ENCODE results near the gene SETD7.

SETD7 gene

DNA sequence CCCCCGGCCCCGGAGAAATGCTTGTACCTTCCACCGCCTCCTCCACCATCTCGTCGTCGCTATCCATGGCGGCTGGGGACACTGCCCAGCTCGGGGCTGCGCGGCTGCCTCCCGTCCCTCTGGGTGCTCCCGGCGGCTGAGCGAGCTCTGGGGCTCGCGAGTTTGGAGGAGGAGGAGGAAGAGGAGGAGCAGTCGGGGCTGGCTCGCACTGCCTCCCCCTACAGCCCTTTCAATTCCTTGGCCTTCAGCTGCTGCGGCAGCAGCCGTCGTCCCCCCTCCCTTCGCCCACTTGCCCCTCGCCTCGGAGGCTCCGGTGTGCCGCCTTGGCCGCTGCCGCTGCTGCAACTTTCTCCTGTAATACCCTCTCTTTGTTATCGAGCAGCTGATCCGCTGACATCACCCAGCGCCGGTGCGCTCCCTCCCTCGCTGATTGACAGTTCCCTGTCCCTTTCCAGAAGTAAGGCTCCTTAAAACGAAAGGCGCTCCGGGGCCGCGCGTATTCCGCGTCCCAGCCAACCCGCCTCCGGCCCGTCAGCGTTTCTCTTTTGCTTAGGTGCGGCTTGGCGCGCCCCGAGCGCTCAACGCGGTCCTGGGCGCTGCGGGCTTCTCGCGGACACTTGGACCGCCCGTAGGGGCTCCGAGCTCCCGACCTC lies at the start of gene SETD7:
TSS of gene SETD7 (minus strand) at position 149 of the 653 bp plus-strand sequence. CDS start at position 67, 82 bp downstream.
- peak; percentile 79 for DNase-seq (ENCODE audit: low spot score)

DNA sequence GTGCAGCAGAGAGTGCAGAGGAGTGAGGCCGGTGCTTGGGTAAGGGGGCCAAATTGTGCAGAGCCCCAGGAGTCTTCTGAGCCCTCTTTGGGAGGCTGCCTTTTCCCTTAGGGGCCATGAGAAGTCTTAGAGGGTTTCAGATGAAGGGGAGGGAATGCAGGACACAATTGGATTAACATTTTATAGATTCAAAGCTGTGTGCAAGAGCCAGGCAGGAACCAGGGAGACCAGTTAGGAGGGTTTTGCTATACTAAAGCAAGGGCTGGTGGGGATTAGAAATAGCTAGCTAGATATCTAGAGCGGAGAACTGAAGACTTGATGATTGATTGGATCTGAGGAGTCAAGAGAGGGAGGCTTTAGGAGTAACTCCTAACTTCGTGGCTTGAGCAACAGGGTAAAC lies 49.5 kb upstream of the SETD7 start:
- DNase-seq (ENCODE audit: low spot score) = no peak

DNA sequence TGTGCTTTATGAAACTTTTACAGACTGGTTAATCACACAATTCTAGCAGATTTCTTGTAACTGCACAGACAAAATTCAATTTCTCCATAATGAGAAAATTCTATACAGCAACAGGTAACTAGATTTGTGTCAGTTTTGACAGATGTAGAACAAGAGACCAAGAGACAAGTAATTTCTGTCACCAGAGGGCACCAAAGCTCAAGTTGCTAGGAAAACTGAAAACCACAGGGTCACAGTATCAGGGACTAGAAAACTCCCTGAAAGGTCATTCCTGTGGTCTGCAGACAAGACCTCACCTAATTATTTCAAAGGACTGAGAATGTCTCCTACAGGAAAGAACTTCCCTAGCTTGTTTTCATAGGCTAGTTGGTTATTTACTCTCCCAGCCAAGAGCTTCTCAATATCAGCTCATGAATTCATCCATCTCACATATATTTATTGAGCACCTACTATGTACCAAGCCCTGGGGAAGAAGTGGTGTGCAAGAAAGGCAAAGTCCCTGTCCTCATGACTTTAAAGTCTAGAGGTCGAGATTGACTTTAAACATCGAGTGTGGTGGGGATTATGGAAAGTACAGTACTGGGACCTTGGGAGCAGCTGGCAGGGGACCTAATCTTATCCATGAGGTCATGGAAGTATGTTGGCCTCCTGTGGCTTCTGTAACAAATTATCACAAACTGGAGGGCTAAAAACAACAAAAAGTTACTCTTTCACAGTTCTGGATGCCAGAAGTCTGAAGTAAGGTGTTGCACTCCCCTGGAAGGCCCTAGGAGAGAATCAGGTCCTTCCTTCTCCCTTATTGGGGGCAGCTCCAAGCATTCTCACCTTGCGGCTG lies 47.8 kb upstream of the SETD7 start:
- DNase-seq (ENCODE audit: low spot score) = peak; percentile 91

DNA sequence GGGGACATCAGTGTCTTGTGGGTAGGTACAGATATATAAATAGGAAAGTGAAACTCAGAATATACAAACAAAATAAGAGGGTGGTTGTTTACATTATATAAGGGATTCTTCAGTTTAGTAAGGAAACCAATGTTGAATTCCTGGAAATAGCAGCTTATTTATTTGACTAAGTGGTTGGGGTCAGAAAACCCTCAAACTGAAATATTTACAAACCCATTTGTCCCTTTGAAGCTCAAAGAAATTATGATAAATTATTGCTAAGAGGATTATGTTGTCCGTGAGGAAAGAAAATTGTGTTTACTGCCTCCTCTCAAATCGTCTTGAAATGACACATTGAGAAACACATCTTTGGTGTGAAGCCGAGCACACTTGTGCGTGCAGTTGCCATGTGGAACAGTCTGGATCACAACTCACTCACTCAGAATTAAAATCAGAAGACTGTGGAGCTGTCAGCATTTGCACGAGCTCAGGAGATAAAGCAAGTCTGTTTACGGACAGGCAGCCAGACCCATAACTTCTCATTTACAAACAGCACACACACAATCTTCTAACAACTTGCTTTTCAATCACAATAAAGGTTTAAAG lies 46.8 kb upstream of the SETD7 start:
- DNase-seq (ENCODE audit: low spot score) = peak; percentile 24

DNA sequence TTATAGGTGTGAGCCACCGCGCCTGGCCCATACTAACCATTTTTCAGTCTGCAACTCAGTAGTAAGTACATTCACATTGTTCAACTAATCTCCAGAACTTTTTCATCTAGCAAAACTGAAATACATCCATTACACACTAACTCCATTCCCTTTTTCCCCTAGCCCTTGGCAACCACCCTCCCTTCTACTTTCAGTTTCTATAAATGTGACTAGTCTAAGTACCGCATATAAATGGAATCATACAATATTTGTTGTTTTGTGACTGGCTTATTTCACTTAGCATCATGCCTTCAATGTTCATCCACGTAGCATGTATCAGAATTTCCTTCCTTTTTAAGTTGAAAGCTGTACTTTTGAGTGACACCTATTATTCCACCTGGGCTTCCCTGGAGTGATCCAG lies 44.6 kb upstream of the SETD7 start:
- DNase-seq (ENCODE audit: low spot score) = no peak

DNA sequence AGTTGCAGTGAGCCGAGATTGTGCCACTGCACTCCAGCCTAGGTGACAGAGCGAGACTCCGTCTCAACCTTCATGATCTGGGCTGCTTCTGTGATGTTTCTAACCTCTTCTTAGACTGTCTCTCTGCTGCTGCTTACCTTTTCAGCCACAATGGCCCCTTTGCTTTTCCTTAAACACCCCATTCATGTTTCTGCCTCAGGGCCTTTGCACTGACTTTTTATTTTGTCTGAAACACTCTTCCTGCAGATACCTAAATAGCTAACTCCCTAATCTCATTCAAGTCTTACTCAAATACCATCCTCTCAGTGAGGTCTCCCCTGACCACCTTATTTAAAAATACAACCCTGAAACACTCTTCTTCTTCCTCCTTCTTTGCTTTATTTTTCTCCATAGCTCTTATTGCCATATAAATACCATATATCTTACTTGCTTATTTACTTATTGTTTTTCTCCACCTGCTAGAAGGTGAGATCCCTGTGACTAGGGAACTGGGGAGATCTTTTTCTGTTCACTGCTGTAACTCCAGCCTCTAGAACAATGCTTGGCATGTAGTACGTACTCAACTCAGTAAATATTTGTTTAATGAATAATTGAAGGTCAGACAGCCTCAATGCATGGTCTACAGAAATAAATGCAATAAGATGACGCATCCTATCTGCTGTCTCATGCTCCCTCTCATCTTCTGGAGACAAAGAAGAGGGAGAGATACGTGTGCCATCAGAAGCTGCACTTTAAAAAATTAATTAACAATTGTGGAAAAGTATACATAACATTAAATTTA lies 43.8 kb upstream of the SETD7 start:
- no peak for DNase-seq (ENCODE audit: low spot score)

DNA sequence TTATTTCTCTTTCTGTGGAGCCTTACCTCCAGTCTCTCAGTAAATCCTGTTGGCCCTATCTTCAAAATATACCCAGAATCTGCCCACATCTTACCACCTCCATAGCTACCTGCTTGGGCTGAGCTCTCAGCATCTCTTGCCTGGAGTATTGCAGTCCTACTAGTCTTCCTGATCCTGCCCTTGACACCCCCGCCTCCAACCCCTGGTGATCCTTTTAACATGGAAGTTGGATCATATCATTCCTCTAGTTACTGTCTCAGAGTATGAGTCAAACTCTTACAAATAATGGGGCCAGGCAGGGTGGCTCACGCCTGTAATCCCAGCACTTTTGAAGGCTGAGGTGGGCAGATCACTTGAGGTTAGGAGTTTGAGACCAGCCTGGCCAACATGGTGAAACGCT lies 43.1 kb upstream of the SETD7 start:
- no peak for DNase-seq (ENCODE audit: low spot score)

DNA sequence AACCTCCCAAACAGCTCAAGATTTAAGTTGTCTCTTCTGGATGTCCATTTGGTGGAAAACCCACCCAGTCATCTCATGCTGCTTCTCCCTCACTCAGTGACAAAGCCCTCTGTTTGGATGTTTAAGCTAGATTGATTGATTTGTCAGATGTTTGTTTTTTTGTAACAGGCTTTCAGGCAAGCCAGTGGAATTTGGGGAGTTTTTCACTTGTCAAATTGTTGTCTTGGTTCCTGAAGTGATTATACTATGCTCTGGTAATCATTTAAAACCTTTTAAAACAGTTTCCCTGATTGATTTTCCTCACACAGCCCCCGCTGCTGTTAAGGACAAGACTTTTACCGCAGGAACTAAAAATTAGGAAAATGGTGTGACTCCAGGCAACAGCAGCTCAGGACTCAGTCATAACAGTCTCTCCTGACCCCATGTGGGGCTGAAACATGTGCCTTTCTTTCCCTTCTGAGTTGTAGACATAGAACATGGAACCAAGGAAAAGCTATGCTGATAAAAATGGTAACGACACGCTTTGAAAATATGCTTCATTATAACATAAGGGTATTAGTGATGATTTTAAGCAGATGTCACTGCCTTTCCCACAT lies 40.8 kb upstream of the SETD7 start:
- no peak for DNase-seq (ENCODE audit: low spot score)

DNA sequence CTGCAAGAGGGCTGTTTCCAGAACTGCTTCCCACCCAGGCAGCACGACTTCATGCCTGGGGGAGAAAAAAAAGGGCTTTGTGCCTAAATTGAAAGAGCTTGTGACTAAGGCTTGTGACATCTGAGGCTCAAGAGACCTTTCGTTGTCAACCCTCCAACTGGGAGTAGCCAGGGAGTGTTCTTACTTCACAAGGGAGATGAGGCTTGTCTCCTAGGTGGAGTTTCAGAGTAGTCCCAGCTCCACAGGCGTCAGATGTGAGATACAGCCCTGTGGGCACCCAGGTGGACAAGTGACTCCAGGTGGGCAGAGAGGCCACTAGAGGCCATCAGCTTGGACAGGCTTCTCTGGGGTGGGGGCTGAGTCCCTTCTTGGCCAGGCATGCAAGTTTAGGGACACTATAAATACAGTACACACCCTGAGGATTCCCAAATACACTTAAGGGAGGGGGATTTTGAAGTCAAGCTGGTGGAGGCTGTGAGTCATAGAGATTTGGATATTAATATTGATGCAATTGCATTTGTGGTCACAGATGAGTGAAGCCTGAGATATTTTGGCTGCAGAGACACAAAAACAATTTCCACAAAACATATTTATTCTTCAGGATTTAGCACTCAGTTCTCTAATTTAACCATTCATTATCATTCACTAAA lies 40.1 kb upstream of the SETD7 start:
- DNase-seq (ENCODE audit: low spot score) = no peak

DNA sequence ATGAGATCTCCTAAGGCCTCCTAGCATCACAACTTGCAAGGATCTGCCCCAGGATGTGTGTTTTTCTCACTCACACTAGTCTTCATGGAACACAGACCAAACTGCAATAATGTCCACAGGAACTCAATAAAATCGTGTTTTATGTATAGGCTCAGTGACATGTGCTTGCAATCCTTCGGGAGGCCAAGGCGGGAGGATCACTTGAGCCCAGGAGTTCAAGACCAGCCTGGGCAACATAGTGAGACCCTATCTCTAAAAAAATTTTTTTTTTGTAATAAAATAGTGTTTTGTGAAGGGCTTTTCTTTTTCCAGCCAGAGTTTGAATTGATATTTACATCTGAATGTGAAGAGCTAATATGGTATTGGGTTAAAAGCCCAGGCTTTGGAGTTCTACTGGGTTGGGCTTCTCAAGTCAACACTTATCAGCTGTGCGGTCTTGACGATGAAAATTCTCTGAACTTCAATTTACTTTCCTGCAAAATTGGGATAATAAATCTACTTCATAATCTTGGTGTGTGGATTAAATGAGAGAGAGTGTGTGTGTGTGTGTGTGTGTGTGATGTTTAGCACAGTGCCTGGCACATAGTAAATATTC lies 38.7 kb upstream of the SETD7 start:
- DNase-seq (ENCODE audit: low spot score) = no peak

DNA sequence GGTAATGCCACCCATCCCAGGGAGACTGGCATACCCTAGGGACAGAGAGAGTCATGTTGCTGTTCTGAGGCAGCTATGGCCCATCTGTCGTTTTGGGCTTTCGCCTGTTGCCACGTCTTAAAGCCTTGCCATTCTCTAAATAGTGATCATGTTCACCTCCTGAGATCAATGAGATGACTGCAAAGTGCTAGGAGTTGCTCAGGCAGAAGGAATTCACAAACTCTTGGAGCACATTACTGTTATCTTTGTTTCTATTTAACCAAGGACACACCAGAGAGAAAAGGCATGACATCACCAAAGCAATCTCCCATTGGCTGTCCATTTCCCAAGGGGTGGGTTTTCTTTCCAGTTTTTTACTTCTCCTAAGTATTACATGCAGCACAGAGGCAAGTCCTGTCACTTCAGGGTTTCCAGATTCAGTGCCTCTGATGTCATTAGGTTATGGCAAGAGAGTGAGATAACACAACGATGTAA lies 37.1 kb upstream of the SETD7 start:
- no peak for DNase-seq (ENCODE audit: low spot score)

DNA sequence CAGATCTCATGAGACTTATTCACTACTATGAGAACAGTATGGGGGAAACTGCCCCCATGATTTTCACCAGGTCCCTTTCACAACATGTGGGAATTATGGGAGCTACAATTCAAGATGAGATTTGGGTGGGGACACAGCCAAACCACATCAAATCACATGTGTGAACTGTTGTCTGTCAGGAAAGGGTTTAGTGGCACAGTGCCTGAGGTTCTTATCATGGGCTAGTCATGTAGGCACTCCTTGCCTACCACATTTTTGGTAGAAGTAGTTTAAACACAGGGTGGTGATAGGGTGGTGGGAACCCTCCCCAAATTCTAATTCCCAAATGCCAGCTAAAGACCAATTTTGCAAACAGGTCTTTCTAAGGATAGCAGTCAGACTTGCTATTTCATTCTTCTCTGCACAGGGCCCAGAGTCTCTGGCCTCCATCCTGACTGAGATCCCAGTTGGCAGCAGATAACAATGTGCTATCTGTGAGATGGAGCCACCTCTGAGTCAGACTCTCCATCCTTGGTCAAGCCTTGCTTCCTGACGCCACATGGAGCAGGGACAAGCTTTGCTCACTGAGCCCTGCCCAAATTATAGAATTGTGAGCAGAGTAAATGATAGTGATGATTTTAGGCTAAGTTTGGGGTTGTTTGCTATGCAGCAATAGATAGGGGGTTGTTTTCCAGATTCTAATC lies 33.5 kb upstream of the SETD7 start:
- DNase-seq (ENCODE audit: low spot score) = peak; percentile 70

DNA sequence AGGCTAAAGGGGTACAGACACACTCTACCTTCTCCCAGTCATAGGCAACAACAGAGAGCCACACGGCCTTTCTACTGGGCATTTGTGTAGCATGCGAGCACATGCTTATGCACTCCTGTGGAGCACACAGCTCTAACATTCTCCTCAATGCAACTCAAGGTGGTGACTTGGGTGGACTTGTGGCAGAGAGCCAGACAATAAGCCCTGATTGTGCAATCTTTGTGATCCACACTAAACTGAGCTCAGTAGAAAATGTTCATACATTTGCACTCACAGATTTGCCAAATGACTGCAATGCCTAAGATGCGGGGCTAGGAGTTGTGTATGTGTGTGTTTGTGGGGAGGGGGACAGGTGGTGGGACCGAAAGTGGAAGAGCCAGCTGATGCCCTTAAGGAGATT lies 31.4 kb upstream of the SETD7 start:
- no peak for DNase-seq (ENCODE audit: low spot score)

DNA sequence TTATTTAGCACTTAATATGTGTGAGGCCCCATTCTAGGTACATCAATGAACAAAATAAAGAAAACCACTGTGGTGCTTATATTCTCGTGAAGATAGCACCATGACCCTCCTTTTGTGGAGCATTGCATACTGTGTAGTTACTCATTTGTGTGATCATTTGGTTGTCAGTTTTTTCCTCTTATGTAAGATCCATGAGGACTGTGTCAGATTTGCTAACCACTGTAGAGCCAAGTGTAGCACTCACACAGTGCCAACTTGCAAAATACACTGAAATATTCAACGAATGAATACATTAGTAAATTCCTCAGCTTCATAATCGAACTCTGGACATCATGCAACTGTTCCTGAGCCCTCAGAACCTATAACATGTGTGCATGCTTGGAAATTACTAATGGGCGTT lies 29.5 kb upstream of the SETD7 start:
- no peak for DNase-seq (ENCODE audit: low spot score)

DNA sequence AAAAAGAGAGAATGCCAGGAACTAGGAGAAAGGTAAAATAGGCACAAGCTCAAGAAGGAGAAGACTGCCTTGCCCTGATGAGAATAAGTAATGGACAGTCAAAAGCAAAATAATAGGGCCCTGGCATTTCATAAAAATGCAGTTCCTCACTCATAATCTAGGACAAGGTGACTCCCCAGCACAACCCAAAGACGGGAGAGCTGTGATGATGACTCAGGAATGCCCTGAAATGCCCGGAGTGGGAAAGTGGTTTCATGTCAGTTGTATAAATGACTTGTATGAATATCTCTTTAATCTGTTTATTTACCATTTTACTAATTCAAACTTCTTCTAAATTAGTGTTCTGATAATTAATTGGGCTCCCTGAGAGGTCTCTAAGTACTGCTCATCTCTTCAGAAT lies 28.8 kb upstream of the SETD7 start:
- no peak for DNase-seq (ENCODE audit: low spot score)

DNA sequence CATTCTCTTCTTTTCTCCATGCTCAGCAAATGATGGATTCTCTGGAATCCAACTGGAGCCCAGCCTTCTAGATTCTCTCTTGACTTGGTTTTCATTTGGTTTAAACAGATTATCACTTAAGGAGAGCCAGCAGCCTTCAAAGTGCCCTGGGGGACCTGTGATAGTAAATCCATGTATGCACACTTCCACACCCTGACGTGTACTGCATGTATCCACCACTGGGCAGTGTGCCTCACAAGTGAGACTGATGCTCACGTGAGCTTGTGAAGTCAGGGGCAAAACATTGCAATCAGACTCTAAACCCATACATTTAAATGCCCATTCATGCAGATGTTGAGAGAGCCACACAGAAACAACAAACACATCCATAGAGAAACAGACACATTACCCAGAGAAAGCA lies 28.0 kb upstream of the SETD7 start:
- DNase-seq (ENCODE audit: low spot score) = no peak

DNA sequence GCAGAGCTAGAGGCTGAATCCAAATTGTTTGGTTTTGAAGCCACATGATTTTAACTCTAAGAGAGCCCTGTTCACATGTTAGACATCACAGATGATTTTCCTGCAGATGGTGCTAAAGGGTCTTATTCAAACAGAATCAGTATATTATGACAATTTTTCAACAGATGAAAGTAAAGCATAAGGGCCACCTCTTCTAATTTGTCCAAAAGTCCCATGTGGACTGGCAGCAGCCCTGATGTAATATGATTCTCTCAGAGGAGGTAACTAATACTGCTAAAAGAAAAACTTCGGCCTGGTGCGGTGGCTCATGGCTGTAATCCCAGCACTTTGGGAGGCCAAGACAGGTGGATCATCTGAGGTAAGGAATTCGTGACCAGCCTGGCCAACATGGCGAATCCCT lies 26.0 kb upstream of the SETD7 start:
- DNase-seq (ENCODE audit: low spot score) = no peak

DNA sequence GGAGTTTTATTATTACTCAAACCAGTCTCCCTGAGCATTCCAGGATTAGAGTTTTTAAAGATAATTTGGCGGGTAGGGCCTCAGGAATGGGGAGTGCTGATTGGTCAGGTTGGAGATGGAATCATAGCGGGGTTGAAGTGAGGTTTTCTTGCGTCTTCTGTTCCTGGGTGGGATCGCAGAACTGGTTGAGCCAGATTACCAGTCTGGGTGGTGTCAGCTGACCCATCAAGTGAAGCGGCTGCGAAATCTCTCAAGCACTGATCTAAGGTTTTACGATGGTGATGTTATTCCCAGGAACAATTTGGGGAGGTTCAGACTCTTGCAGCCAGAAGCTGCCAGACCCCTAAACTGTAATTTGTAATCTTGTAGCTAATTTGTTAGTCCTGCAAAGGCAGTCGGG lies 25.1 kb upstream of the SETD7 start:
- no peak for DNase-seq (ENCODE audit: low spot score)

DNA sequence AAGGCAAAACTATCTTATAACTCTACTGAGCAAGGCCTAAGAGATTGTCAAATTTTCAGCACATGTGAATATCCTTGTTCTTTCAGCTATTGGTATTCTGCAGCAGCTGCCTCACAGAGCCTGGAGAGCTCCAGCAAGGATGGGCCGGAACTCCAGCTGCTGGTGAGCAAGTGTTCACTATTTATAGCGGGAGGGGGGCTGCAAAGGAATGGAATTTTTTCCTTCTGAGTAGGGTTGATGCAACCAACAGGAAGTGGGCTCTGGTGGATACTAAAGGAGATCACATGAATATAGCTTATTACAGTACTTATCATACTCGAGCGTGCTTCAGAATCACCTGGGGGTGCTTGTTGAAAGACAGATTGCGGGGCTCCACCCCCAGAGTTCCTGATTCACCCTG lies 20.2 kb upstream of the SETD7 start:
- DNase-seq (ENCODE audit: low spot score) = peak; percentile 39

DNA sequence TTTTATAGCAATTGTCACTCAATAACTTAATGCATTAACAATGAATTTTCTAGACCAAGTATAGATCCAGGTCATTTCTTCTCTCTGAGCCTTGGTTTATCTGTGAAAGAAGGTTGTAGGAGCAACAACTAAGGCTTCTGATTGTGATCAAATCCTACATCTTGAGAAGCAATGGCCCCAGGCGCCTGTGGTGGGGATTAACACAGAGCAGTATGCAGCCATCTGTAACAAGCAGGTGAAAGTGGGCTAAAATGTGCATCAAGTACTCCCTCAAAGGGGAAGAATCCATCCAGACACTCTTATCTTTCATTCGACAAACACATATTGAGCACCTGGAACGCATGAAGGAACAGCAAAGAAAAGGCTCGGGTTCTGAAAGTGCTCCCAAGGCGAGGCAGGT lies 19.1 kb upstream of the SETD7 start:
- no peak for DNase-seq (ENCODE audit: low spot score)

All from pons (tissue), 1 donor.